ENCODE measurements around the gene C1GALT1C1L. TPM values are rescaled to one million over a fixed set of nuclear protein-coding genes. Genes with fewer than 3 reads are reported as not detected.
"Not testable (repeated sequence)": the region's sequence is repeated elsewhere in the genome, so short reads cannot be mapped to it uniquely, and the experiment has no call there.

The C1GALT1C1L gene
- total RNA-seq, 4 donors from 2014 or later, result 0.30 to 0.51 (median 0.36) TPM; not detected in 1

DNA sequence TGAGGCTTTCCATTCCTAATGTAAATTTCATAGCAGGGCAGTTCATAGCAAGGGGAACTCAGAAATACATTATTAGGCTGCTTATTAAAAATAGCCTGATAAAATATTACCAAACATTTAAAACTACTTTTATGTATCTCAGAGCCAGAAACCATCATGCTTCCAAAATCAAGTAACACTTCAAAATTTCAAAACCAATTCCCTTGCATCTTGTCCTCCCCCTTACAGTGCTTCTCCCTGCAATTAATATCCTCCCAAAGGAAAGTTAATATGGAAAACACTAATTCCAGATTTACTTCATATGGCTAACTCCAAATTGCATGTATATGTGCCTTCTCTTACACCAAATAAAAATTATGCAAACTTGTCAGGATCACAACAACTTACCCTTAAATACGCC is 32.5 kb downstream of the C1GALT1C1L start:
- intact Hi-C loops (cut with DNase I; ENCODE audit: low total_unique reads), result no loop called here
- no peak for DNase-seq (ENCODE audit: low spot score in 2 of 2)
- 98 to 100% methylated on average over 1 of the region's 1 CpG for WGBS, 2 donors
- H3K4me3 ChIP-seq (ENCODE audit: low read depth, poor library complexity, severe bottlenecking), result no peak overlapping the region
- no peak for TF ChIP-seq POLR2A (IDR thresholded peaks at IDR 0.05)
- TF ChIP-seq, protein P1, sequence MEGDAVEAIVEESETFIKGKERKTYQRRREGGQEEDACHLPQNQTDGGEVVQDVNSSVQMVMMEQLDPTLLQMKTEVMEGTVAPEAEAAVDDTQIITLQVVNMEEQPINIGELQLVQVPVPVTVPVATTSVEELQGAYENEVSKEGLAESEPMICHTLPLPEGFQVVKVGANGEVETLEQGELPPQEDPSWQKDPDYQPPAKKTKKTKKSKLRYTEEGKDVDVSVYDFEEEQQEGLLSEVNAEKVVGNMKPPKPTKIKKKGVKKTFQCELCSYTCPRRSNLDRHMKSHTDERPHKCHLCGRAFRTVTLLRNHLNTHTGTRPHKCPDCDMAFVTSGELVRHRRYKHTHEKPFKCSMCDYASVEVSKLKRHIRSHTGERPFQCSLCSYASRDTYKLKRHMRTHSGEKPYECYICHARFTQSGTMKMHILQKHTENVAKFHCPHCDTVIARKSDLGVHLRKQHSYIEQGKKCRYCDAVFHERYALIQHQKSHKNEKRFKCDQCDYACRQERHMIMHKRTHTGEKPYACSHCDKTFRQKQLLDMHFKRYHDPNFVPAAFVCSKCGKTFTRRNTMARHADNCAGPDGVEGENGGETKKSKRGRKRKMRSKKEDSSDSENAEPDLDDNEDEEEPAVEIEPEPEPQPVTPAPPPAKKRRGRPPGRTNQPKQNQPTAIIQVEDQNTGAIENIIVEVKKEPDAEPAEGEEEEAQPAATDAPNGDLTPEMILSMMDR (IDR thresholded peaks at IDR 0.05), result no peak

DNA sequence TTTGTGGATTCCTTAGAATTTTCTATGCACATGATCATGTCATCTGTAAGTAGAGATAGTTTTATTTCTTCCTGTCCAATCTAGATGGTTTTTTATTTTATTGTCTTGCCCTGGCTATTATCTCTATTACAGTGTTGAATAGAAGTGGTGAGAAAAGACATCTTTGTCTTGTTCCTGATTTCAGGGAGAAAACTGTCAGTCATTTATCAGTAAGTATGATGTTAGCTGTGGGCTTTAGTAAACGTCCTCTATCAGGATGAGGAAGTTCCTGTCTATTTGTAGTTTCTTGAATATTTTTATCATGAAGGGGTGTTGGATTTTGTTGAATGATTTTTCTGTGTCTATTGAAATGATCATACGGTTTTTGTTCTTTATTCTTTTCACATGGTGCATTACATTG is 33.9 kb downstream of the C1GALT1C1L start:
- 56 to 63% methylated on average over 2 of the region's 2 CpGs for WGBS, 2 donors
- no peak for DNase-seq (ENCODE audit: low spot score in 2 of 2)
- intact Hi-C loops (cut with DNase I; ENCODE audit: low total_unique reads), result no loop called here
- TF ChIP-seq POLR2A (IDR thresholded peaks at IDR 0.05), result no peak
- TF ChIP-seq, protein P1 (IDR thresholded peaks at IDR 0.05), result no peak
- no peak overlapping the region for H3K4me3 ChIP-seq (ENCODE audit: low read depth, poor library complexity, severe bottlenecking)

DNA sequence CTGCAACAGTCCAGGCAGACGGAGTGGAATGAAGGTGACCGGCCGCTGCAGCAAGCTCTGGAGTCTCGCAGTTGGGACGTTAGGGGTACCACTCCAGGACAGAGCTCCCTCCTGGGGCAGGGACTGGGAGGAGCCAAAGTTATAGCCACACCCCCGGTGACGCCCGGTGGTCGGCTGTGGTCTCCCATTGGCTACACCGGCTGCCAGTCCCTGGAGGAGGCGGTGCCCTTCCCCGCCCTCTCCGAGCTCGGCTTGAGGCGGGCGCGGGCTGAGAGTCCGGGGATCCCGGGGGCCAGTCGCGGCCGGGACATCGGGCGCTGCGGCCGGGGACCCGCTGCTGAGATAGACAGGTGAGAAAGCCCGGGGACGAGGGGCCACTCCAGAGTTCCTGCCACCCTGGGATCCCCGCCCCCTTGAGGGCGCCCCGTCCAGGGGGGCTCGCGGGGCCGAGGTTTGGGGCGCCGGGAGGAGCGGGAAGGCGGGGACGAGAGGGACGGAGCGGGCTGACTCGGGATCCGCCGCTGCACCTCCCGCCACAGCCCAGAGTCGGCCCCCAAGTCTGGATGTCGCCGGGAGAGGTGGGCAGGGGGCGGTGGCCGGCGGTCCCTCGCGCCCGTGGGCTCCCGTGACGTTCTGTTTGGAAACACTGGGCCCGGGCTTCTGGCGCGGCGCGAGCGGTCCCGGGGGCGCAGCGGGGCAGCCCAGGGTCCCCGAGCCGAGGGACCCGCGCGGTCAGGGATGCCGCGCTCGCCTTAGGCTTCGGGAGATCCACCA is 39.0 kb downstream of the C1GALT1C1L start, which contains the start of gene PLEKHH2:
Gene PLEKHH2, plus strand, starts transcription at position 231 of the 774 bp plus-strand sequence. CDS start 7,414 bp downstream, outside the sequence.
- DNase-seq (ENCODE audit: low spot score in 2 of 2), result peak; percentile 91 to 98
- intact Hi-C loops (cut with DNase I; ENCODE audit: low total_unique reads), result no loop called here
- WGBS, 2 donors, result 0 to 1% methylated on average over 20 to 55 of the region's 75 CpGs
- peak within 1 kb of the TSS; percentile 97 for H3K4me3 ChIP-seq (ENCODE audit: low read depth, poor library complexity, severe bottlenecking)
- TF ChIP-seq POLR2A (IDR thresholded peaks at IDR 0.05), result peak in 1 of 2 donors; percentile 41
- TF ChIP-seq, protein P1 (IDR thresholded peaks at IDR 0.05), result no peak

DNA sequence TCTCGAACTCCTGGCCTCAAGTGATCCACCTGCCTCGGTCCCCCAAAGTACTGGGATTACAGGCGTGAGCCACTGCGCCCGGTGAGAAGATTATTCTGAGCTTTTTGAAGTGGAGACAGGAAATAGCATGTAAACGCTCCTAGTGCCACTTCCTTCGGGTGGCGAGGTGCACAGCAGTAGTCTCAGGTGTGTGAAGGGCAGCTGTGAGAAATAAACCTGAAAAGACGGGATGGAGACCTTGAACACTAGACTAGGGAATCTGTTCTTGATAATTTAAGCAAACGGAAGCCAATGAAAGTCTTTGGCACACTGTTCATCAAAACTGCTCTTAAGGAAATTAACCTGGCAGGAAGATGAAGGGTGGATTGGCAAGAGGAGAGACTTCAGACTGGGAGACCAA is 39.6 kb downstream of the C1GALT1C1L start:
- no peak for DNase-seq (ENCODE audit: low spot score in 2 of 2)
- 20 to 27% methylated on average over 10 of the region's 10 CpGs for WGBS, 2 donors
- H3K4me3 ChIP-seq (ENCODE audit: low read depth, poor library complexity, severe bottlenecking), result peak overlapping the region; percentile 97
- intact Hi-C loops (cut with DNase I; ENCODE audit: low total_unique reads), result no loop called here
- no peak for TF ChIP-seq POLR2A (IDR thresholded peaks at IDR 0.05)
- TF ChIP-seq, protein P1 (IDR thresholded peaks at IDR 0.05), result no peak

DNA sequence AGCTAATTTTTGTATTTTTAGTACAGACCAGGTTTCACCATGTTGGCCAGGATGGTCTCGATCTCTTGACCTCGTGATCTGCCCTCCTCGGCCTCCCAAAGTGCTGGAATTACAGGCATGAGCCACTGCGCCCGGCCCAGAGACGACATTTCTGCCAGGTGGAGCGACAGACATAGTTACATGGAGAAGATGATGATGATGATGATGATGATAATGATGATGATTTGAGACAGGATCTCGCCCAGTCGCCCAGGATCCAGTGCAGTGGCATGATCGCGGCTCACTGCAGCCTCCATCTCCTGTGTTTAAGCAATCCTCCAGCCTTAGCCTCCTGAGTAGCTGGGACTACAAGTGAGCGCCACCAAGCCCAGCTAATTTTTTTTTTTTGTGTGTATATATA is 40.1 kb downstream of the C1GALT1C1L start:
- intact Hi-C loops (cut with DNase I; ENCODE audit: low total_unique reads), result not testable (repeated sequence)
- 90 to 94% methylated on average over 12 of the region's 12 CpGs for WGBS, 2 donors

DNA sequence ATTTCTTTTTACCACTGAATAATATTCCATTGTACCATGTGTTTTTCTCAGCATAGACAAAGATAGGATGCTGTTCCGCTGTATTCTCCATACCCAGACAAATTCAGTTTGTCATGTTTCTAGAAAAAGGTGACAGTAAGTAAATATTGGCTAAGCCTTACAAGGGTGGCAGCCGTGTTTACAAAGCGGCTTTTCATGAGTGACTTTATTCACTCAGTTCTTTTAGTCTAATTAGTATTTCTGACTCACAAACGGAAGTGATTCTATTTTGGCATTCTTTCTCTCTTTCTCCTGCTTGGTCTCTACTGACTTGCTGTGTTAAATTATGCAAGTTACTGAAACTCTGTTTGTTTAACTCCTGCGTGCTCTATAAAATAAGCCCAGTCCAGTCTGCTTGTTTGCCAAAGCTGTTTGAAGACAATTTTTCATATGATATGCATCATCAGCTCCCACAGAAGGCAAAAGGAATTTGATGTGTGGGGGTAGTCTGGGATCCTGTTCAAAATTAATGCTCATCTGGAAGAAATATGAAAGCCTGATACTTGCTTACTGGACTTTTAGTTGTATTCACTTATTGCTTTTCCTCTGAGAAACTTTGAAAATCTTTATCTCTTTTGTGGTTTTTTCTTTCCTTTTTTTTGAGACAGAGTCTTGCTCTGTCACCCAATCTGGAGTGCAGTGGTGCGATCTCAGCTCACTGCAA is 41.5 kb downstream of the C1GALT1C1L start:
- 22 to 23% methylated on average over 6 of the region's 6 CpGs for WGBS, 2 donors
- H3K4me3 ChIP-seq (ENCODE audit: low read depth, poor library complexity, severe bottlenecking), result no peak overlapping the region
- no peak for TF ChIP-seq POLR2A (IDR thresholded peaks at IDR 0.05)
- TF ChIP-seq, protein P1 (IDR thresholded peaks at IDR 0.05), result no peak
- intact Hi-C loops (cut with DNase I; ENCODE audit: low total_unique reads), result no loop called here
- DNase-seq (ENCODE audit: low spot score in 2 of 2), result no peak

More for the DNA sequence above, 40.1 kb downstream of the C1GALT1C1L start:
- H3K4me3 ChIP-seq (ENCODE audit: low read depth, poor library complexity, severe bottlenecking); DNase-seq (ENCODE audit: low spot score in 2 of 2): not testable (repeated sequence)
